NCI-H460 (cell line): ENCODE results near the gene OR4C45. TPM values are rescaled to one million over a fixed set of nuclear protein-coding genes. Genes with fewer than 3 reads are reported as not detected.
"Not testable (repeated sequence)": the region's sequence is repeated elsewhere in the genome, so short reads cannot be mapped to it uniquely, and the experiment has no call there.

ENCODE experiments used
- DNase-seq: peaks from one replicate; pipeline ENCODE4 v3.0.0-alpha.2; 2016; ENCODE audit warnings: low read depth; ENCODE audit errors: extremely low read depth
- polyA plus RNA-seq: library from polyadenylated mRNA; depleted of rRNA; stranded (reverse); fragments of >200 nt; gene quantifications from 2 replicates; pipeline ENCODE4 v1.2.3, GENCODE V29; 2014; cell fraction: nucleus; rRNA removed
- total RNA-seq: library from RNA; depleted of rRNA; stranded (reverse); fragments of >200 nt; shearing (Covaris generic); gene quantifications from 2 replicates; pipeline ENCODE4 v1.2.3, GENCODE V29; 2014; rRNA removed

The OR4C45 gene
- total RNA-seq, result not detected in 2 replicates
- not detected in 2 replicates for polyA plus RNA-seq

GRCh38 chr11:50032574-50032973, at the start of gene OR4C45:
TSS of gene OR4C45 (plus strand) at chr11:50032874.
- DNase-seq, result no peak

DNA sequence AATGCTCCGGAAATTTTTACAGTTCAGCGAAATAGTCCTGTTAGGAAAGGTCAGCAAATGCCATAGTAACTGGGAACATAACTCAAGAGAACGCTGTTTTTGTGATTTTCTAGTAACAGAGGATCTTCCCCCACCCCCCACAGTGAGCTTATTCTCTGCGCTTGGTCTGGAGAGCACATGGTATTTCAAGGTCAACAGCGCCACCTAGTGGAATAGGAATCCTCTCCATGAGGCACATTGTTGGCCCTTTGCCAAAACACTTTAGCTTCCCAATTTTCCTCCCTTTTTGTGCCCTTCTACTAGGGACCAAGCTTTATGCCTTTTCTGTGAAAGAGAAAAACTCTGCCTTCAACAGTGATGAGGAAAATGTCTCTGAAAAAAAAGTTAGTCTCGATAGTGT, 37.1 kb upstream of the OR4C45 start:
- peak; percentile 52 for DNase-seq

- no peak for DNase-seq
Observed at GRCh38 chr11:50030193-50030592, 2.5 kb upstream of the OR4C45 start.

GRCh38 chr11:50036239-50036638, 3.6 kb downstream of the OR4C45 start:
- not testable (repeated sequence) for DNase-seq

DNA sequence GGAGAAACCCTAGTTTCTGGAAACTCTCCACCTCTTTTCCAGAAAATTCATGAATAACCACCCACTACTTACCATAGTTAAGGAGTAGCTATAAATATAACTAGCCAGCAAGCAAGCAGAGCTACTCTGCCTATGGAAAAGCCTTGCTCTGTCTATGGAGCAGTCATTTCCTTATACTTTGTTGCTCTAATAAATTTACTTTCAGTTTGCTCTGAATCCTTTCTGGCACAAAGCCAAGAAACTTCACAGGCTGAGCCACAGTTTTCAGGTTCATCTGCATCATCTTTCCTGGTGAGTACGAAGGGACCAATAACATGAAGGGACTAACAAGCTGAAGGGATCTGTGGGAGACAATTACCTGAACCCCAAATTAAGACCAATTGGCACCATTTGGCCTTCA, 4.6 kb downstream of the OR4C45 start:
- DNase-seq, result no peak

GRCh38 chr11:50044647-50045046, 12.0 kb downstream of the OR4C45 start:
- DNase-seq, result no peak

- not testable (repeated sequence) for DNase-seq
Observed at GRCh38 chr11:50063056-50063455, 30.4 kb downstream of the OR4C45 start.

DNA sequence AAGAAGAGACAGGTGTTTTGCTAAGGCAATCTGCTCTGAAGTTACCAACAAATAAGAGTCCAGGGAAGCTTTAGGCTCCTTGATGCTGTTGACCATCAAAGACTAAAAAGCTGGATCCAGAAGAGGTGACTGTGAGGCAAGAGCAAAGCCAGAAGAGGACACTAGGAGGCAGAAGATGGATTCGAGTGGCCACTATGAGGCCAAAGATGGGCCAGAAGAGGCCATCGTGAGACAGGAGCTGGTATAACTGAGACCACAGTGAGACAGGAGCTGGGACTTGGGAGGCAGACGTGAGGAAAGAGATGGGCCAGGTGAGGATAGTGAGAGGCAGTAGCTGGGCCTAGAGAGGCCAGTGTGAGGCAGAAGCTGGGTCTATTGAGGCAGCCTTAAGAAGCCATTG, 37.7 kb downstream of the OR4C45 start:
- DNase-seq, result no peak

DNA sequence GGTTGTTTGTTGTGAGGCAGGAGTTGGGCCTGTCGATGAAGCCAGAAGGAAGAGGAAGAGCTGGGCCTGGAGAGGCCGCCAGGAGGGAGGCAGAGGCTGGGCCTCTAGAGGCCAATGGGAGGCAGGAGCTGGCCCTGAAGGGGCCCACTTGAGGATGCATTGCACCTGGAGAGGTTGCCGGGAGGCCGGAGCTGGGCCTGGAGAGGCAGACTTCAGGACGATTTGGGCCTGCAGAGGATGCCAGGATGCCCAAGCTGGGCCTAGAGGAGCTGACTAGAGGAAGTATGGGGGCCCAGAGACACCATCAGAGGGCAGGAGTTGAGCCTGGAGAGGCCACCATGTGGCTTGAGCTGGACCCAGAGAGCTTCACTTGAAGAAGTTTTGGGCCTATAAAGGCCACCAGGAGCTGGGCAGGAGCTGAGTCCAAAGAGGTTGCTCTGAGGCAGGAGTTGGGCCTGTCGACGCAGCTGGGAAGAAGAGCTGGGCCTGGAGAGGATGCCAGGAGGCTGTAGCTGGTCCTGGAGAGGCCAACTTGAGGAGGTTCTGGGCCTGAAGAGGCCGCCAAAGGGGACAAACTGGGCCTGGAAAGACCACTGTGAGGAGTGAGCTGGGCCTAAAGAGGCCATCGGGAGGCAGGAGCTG, 39.0 kb downstream of the OR4C45 start:
- DNase-seq, result no peak

DNA sequence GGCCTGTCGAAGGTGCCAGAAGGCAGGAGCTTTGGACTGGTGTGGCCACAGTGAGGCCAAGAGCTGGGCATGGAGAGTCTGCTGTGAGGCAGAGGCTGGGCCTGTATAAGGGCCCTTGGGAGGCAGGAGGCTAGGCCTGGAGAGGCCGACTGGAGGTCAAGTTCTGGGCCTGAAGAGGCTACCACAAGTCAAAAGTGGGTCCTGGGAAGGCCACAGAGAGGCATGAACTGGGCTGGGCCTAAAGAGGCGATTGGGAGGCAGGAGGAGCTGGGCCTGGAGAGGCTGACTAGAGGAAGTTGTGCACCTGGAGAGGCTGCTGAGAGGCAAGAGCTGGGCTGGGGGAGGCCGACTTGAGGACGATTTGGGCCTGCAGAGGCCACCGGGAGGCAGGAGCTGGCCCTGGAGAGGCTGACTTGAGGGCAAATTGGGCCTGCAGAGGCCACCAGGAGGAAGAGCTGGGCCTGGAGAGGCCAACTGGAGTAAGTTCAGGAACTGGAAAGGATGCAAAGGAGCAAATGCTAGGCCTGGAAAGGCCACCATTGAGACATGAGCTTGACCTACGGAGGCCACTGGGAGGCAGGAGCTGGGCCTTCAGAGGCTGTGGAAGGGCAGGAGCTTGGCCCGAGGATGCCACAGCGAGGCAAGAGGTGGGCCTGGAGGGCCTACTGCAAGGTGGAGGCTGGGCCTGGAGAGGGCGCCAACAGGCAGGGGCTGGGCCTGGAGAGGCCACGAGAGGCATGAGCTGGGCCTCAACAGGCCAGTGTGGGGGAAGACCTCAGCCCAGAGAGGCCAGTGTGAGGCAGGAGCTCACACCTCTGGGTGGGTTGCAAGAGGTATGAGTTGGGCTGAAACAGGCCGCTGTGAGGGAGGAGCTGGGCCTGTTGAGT, 39.8 kb downstream of the OR4C45 start:
- no peak for DNase-seq

DNA sequence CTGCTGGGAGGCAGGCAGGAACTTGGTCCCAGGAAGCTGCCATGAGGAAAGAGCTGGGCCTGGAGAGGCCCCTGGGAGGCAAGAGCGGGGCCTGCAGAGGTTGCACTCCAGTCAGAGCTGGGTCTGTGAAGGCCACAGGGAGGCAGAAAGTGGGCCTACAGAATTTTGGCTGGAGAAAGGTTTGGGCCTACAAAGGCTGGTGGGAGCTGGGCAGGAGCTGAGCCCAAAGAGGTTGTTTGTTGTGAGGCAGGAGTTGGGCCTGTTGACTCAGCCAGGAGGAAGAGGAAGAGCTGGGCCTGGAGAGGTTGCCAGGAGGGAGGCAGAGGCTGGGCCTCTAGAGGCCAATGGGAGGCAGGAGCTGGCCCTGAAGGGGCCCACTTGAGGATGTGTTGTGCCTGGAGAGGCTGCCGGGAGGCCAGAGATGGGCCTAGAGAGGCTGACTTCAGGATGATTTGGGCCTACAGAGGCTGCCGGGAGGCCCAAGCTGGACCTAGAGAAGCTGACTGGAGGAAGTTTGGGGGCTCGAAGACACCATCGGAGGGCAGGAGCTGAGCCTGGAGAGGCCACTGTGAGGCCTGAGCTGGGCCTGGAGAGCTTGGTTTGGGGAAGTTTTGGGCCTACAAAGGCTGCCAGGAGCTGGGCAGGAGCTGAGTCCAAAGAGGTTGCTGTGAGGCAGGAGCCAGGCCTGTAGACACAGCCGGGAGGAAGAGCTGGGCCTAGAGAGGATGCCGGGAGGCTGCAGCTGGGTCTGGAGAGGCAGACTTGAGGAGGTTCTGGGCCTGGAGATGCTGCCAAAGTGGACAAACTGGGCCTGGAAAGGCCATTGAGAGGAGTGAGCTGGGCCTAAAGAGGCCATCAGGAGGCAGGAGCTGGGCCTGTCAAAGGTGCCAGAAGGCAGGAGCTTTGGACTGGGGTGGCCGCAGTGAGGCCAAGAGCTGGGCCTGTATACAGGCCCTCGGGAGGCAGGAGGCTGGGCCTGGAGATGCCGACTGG, 40.7 kb downstream of the OR4C45 start:
- DNase-seq, result no peak

- DNase-seq, result no peak
Observed at GRCh38 chr11:50074161-50074560, 41.5 kb downstream of the OR4C45 start.

DNA sequence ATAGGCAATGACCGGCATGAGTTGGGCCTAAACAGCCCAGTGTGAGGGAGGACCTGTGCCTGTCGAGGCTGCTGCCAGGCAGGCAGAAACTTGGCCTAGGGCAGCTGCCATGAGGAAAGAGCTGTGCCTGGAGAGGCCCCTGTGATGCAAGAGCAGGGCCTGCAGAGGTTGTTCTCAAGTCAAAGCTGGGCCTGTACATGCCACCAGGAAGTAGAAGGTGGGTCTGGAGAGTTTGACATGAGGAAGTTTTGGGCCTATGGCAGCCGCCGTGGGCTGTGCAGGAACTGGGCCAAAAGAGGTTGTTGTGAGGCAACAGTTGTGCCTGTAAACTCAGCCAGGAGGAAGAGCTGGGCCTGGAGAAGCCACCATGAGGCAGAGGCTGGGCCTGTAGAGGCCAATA, 43.2 kb downstream of the OR4C45 start:
- DNase-seq, result no peak

DNA sequence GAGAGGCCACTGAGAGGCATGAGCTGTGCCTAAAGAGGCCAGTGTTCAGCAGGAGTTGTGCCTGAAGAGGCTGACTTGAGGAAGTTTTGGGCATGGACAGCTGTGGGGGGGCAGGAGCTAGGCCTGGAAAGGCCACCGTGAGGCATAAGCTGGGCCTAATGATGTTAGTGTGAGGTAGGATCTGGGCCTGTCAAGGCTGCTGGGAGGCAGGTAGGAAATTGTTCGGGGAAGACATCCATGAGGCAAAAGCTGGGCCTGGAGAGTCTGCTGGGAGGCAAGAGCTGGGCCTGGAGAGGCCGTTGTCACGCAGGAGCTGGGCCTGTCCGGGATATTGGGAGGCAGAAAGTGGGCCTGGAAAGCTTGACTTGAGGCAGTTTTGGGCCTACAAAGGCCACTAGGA, 44.9 kb downstream of the OR4C45 start:
- DNase-seq, result no peak

GRCh38 chr11:50078001-50078400, 45.3 kb downstream of the OR4C45 start:
- no peak for DNase-seq

DNA sequence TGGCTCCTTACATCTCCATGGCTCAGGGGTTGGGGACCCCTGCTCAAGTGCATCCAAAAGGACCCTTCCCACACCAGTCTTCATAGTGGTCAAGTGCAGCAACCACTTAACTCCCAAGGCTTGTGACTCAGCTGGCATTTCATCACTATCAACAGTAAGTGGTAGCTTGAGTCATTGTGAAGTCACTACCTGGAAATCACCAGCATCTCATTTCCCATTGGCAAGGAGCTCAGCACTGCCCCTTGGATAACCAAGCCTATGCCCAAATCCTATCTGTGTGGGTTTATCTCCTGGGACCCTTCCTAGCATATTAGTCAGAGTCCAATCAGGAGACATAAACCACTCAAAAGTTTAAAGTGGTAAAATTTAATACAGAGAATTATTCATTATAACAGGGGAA, 46.3 kb downstream of the OR4C45 start:
- DNase-seq, result not testable (repeated sequence)

- DNase-seq, result no peak
Observed at GRCh38 chr11:50080256-50080655, 47.6 kb downstream of the OR4C45 start.
